ENCODE measurements around the gene SEMA3C. TPM values are rescaled to one million over a fixed set of nuclear protein-coding genes. Genes with fewer than 3 reads are reported as not detected.

SEMA3C gene
- total RNA-seq (2021) (12.4 and 13.3 TPM in 2 replicates), Bru-seq, nascent RNA (percentile 66 among the genes with signal in this experiment), BruChase-seq, experiment 1, labeled RNA remaining after a 2-hour chase (percentile 55 among the genes with signal in this experiment), BruChase-seq, experiment 2, labeled RNA remaining after a 6-hour chase (percentile 55 among the genes with signal in this experiment)
- long read RNA-seq, full-length matches to known transcripts: 9 of 12 reads
- long read RNA-seq, partial matches to known transcripts: 1 of 12 reads
- long read RNA-seq, other reads (novel, unspliced or antisense): 2 of 12 reads

- ChIA-PET POLR2A (ENCODE audit: low non-redundant PET) (no interaction called here), CTCF (interaction anchor here (0.9 kb wide), 1 partner anchor 551 kb away, joined by 3 read pairs; no protein-coding TSS in a partner anchor)
- H3K36me3 ChIP-seq (ENCODE audit: insufficient read depth, low read length, poor library complexity, severe bottlenecking): no peaks in the 10 kb centered on the region
- no peaks in the 10 kb centered on the region for H3K27me3 ChIP-seq (replicated peaks; ENCODE audit: insufficient read depth, low read depth, low read length, poor library complexity)
- H3K9me3 ChIP-seq (ENCODE audit: low read depth, low read length, poor library complexity, severe bottlenecking): no peaks in the 10 kb centered on the region
- peak within 1 kb of the TSS; percentile 60 for H3K4me3 ChIP-seq (ENCODE audit: low read depth, low read length, poor library complexity, severe bottlenecking)
- H3K27ac ChIP-seq (ENCODE audit: low read depth, low read length, poor library complexity, severe bottlenecking): peak within 1 kb of the TSS; percentile 34
- TF ChIP-seq, protein P1, sequence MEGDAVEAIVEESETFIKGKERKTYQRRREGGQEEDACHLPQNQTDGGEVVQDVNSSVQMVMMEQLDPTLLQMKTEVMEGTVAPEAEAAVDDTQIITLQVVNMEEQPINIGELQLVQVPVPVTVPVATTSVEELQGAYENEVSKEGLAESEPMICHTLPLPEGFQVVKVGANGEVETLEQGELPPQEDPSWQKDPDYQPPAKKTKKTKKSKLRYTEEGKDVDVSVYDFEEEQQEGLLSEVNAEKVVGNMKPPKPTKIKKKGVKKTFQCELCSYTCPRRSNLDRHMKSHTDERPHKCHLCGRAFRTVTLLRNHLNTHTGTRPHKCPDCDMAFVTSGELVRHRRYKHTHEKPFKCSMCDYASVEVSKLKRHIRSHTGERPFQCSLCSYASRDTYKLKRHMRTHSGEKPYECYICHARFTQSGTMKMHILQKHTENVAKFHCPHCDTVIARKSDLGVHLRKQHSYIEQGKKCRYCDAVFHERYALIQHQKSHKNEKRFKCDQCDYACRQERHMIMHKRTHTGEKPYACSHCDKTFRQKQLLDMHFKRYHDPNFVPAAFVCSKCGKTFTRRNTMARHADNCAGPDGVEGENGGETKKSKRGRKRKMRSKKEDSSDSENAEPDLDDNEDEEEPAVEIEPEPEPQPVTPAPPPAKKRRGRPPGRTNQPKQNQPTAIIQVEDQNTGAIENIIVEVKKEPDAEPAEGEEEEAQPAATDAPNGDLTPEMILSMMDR (conservative IDR thresholded peaks at IDR 0.05; ENCODE audit: low read depth, low read length): no peak
- no peak for TF ChIP-seq EZH2 (IDR thresholded peaks at IDR 0.05; ENCODE audit: borderline replicate concordance, low read depth, low read length, poor library complexity, severe bottlenecking)
- intact Hi-C loops (cut with micrococcal nuclease; ENCODE audit: unreplicated experiment): loop anchor here (2.0 to 5.0 kb wide), 4 partner anchors 220 to 553 kb away; no protein-coding TSS in a partner anchor
- BruUV-seq (replicated peaks): TSS peak; percentile 93
- H3K4me1 ChIP-seq (ENCODE audit: insufficient read depth, low read length, poor library complexity, severe bottlenecking): peaks cover 18% of the 10 kb centered on the region
- DNase-seq (ENCODE audit: low spot score): peak; percentile 84
These were observed at the start of gene SEMA3C for GRCh38 chr7:80918909-80919721. TSS of gene SEMA3C (minus strand) at chr7:80919051. CDS start at chr7:80916781, 2,270 bp downstream.

GRCh38 chr7:80968606-80969005, 49.8 kb upstream of the SEMA3C start:
- no peaks in the 10 kb centered on the region for H3K27me3 ChIP-seq (replicated peaks; ENCODE audit: insufficient read depth, low read depth, low read length, poor library complexity)
- TF ChIP-seq, protein P1 (conservative IDR thresholded peaks at IDR 0.05; ENCODE audit: low read depth, low read length): no peak
- TF ChIP-seq EZH2 (IDR thresholded peaks at IDR 0.05; ENCODE audit: borderline replicate concordance, low read depth, low read length, poor library complexity, severe bottlenecking): no peak
- no peak overlapping the region for H3K27ac ChIP-seq (ENCODE audit: low read depth, low read length, poor library complexity, severe bottlenecking)
- no peaks in the 10 kb centered on the region for H3K9me3 ChIP-seq (ENCODE audit: low read depth, low read length, poor library complexity, severe bottlenecking)
- no peak for DNase-seq (ENCODE audit: low spot score)
- peaks cover 5% of the 10 kb centered on the region for H3K4me1 ChIP-seq (ENCODE audit: insufficient read depth, low read length, poor library complexity, severe bottlenecking)
- intact Hi-C loops (cut with micrococcal nuclease; ENCODE audit: unreplicated experiment): no loop called here
- H3K4me3 ChIP-seq (ENCODE audit: low read depth, low read length, poor library complexity, severe bottlenecking): no peak overlapping the region
- ChIA-PET POLR2A (ENCODE audit: low non-redundant PET) (no interaction called here), CTCF (no interaction called here)
- no peaks in the 10 kb centered on the region for H3K36me3 ChIP-seq (ENCODE audit: insufficient read depth, low read length, poor library complexity, severe bottlenecking)
- no TSS peak for BruUV-seq (replicated peaks)

DNA sequence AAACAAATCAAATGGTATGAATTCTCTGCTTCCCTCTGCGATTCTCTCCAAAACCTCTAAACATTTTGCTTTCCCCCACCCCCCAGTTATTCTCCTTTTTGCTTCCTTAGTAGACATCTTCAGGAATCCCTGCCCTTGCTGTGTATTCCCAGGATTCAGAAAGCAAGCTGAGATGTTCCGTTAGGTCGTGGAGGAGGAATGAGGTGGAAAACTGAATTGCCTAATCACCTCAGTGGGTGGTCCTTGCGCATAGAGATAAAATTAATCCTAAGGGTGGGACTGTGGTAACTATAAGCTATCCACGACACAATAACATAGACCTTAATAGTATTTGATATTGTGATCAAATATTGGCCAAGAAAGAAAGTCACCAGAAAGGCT, 49.1 kb upstream of the SEMA3C start:
- CTCF ChIA-PET: no interaction called here
- Histone ChIP-seq H3K27me3 (replicated peaks; ENCODE audit: insufficient read depth, low read depth, low read length, poor library complexity) (no peaks in the 10 kb centered on the region), H3K4me1 (ENCODE audit: insufficient read depth, low read length, poor library complexity, severe bottlenecking) (peaks cover 5% of the 10 kb centered on the region), H3K9me3 (ENCODE audit: low read depth, low read length, poor library complexity, severe bottlenecking) (no peaks in the 10 kb centered on the region), H3K4me3 (ENCODE audit: low read depth, low read length, poor library complexity, severe bottlenecking) (no peak overlapping the region), H3K36me3 (ENCODE audit: insufficient read depth, low read length, poor library complexity, severe bottlenecking) (no peaks in the 10 kb centered on the region), H3K27ac (ENCODE audit: low read depth, low read length, poor library complexity, severe bottlenecking) (no peak overlapping the region)
- intact Hi-C loops (cut with micrococcal nuclease; ENCODE audit: unreplicated experiment): no loop called here
- DNase-seq (ENCODE audit: low spot score): no peak
- POLR2A ChIA-PET (ENCODE audit: low non-redundant PET): no interaction called here
- no peak for TF ChIP-seq EZH2 (IDR thresholded peaks at IDR 0.05; ENCODE audit: borderline replicate concordance, low read depth, low read length, poor library complexity, severe bottlenecking)
- TF ChIP-seq, protein P1 (conservative IDR thresholded peaks at IDR 0.05; ENCODE audit: low read depth, low read length): no peak
- BruUV-seq (replicated peaks): no TSS peak

Data from A673 (cell line).